ENCODE measurements around the gene TMEM203. TPM values are rescaled to one million over a fixed set of nuclear protein-coding genes. Genes with fewer than 3 reads are reported as not detected.

Gene TMEM203
- total and polyA plus RNA-seq, 2 of the 4 experiments (the other 2 are of a cell fraction): 18.8 to 40.6 TPM

- peaks cover 5 to 72% of the 10 kb centered on the region in 2 experiments for H3K79me1 ChIP-seq (ENCODE audit: low read depth in 1 of 2, low read length in 2 of 2)
- no peak overlapping the region for H4K8ac ChIP-seq (ENCODE audit: low read depth in 2 of 2, low read length in 2 of 2)
- H3K9me3 ChIP-seq (ENCODE audit: control insufficient read depth, insufficient read depth, low read length): no peaks in the 10 kb centered on the region
- peaks cover 26% of the 10 kb centered on the region for H3K36me3 ChIP-seq (ENCODE audit: control insufficient read depth, insufficient read depth, low read length)
- no peak for ATAC-seq (ENCODE audit: low read depth)
- CTCF ChIA-PET: no interaction called here
- H4K5ac ChIP-seq (ENCODE audit: low read depth, low read length): no peak overlapping the region
- intact Hi-C loops (cut with micrococcal nuclease): no loop called here
- H3K4ac ChIP-seq (ENCODE audit: low read depth, low read length): no peak overlapping the region
- no peak overlapping the region for H3K9ac ChIP-seq (ENCODE audit: low read depth, low read length)
- H4K91ac ChIP-seq (ENCODE audit: insufficient read depth, low read depth, low read length): no peak overlapping the region
- no peak overlapping the region for H2BK120ac ChIP-seq (ENCODE audit: low read depth, low read length)
- H2AFZ ChIP-seq (replicated peaks; ENCODE audit: low read length, poor library complexity): no peak overlapping the region
- no peak overlapping the region for H3K4me3 ChIP-seq (ENCODE audit: insufficient read depth, low read depth, low read length)
- no peak overlapping the region for H3K27ac ChIP-seq (ENCODE audit: insufficient read depth, low read length)
- WGBS, 2 experiments (ENCODE audit: extremely low coverage in 2 of 2, insufficient read length in 1 of 2): 100% methylated on average over 3 of the region's 10 CpGs; no CpG with 5 or more reads in 1 of the 2 experiments
- H3K4me1 ChIP-seq (ENCODE audit: control insufficient read depth, insufficient read depth, low read length): peaks cover 11% of the 10 kb centered on the region
- no peak overlapping the region for H3K4me2 ChIP-seq (ENCODE audit: low read depth, low read length)
- BruUV-seq (replicated peaks): no TSS peak
- peaks cover 31% of the 10 kb centered on the region for H4K20me1 ChIP-seq (ENCODE audit: insufficient read depth, low read length)
- no peak for DNase-seq
- no peak overlapping the region for H3K23ac ChIP-seq (ENCODE audit: low read depth, low read length)
- in situ Hi-C loops (cut with MboI; ENCODE audit: low sequenced_read_pairs): no loop called here
- no peak overlapping the region for H3K14ac ChIP-seq (replicated peaks; ENCODE audit: low read depth, low read length)
- peak overlapping the region; percentile 72 for H2AK9ac ChIP-seq (replicated peaks; ENCODE audit: low read depth, low read length, poor library complexity)
- no peaks in the 10 kb centered on the region for H3K9me1 ChIP-seq (ENCODE audit: insufficient read depth, low read length)
- H3K27me3 ChIP-seq (ENCODE audit: control insufficient read depth, insufficient read depth, low read length): no peaks in the 10 kb centered on the region
- H2BK20ac ChIP-seq (ENCODE audit: low read depth, low read length): no peak overlapping the region
- TF ChIP-seq FOS (IDR thresholded peaks at IDR 0.05; ENCODE audit: low read depth, low read length): no peak
- no peak for TF ChIP-seq RFX5 (IDR thresholded peaks at IDR 0.05; ENCODE audit: low read depth, low read length)
- TF ChIP-seq MAFK (IDR thresholded peaks at IDR 0.05; ENCODE audit: low read depth, low read length): no peak
- TF ChIP-seq POLR2A (IDR thresholded peaks at IDR 0.05; ENCODE audit: low read depth, low read length): no peak
- TF ChIP-seq RAD21 (IDR thresholded peaks at IDR 0.05; ENCODE audit: low read length): no peak
- no peak for TF ChIP-seq CHD1 (IDR thresholded peaks at IDR 0.05; ENCODE audit: low read depth, low read length)
- no peak for TF ChIP-seq SMC3 (IDR thresholded peaks at IDR 0.05; ENCODE audit: low read depth, low read length)
- no peak for TF ChIP-seq CTCF (conservative IDR thresholded peaks at IDR 0.05; ENCODE audit: low read depth, low read length)
- no peak for TF ChIP-seq MXI1 (IDR thresholded peaks at IDR 0.05; ENCODE audit: borderline replicate concordance, low read depth, low read length)
- no peak for TF ChIP-seq MAZ (IDR thresholded peaks at IDR 0.05; ENCODE audit: borderline replicate concordance, low read depth, low read length)
- TF ChIP-seq BHLHE40 (IDR thresholded peaks at IDR 0.05; ENCODE audit: low read depth, low read length): no peak
- no peak for TF ChIP-seq RCOR1 (IDR thresholded peaks at IDR 0.05; ENCODE audit: insufficient replicate concordance, low read length)
- TF ChIP-seq ELK1 (IDR thresholded peaks at IDR 0.05; ENCODE audit: borderline replicate concordance, low read depth, low read length): no peak
- TF ChIP-seq NFE2L2 (IDR thresholded peaks at IDR 0.05; ENCODE audit: low read depth, low read length): no peak
- TF ChIP-seq CEBPB (IDR thresholded peaks at IDR 0.05; ENCODE audit: low read depth, low read length): no peak
- TF ChIP-seq USF2 (IDR thresholded peaks at IDR 0.05; ENCODE audit: low read depth, low read length): no peak
- no peak overlapping the region for H3K18ac ChIP-seq (ENCODE audit: low read depth, low read length)
- no peak overlapping the region for H3K56ac ChIP-seq (ENCODE audit: extremely low read depth, insufficient read depth, low read length)
- POLR2A ChIA-PET (ENCODE audit: unreplicated experiment): no interaction called here
- dilution Hi-C loops (cut with HindIII; ENCODE audit: low sequenced_read_pairs, unreplicated experiment): no loop called here
- H2BK15ac ChIP-seq (ENCODE audit: low read depth, low read length): no peak overlapping the region
- no peak overlapping the region for H2BK5ac ChIP-seq (ENCODE audit: low read depth, low read length, poor library complexity, severe bottlenecking)
- H2AK5ac ChIP-seq (ENCODE audit: low read depth, low read length): no peak overlapping the region
Measured at GRCh38 chr9:137192448-137192780, 13.0 kb downstream of the TMEM203 start.

Data from IMR-90 (cell line).